ENCODE data around the gene ZACN.
A peak's percentile ranks its signal among the peaks of the same experiment; 100 is the strongest.

Gene ZACN

GRCh38 chr17:76063875-76064546, 15.0 kb upstream of the ZACN start:
- TF ChIP-seq, protein P1, sequence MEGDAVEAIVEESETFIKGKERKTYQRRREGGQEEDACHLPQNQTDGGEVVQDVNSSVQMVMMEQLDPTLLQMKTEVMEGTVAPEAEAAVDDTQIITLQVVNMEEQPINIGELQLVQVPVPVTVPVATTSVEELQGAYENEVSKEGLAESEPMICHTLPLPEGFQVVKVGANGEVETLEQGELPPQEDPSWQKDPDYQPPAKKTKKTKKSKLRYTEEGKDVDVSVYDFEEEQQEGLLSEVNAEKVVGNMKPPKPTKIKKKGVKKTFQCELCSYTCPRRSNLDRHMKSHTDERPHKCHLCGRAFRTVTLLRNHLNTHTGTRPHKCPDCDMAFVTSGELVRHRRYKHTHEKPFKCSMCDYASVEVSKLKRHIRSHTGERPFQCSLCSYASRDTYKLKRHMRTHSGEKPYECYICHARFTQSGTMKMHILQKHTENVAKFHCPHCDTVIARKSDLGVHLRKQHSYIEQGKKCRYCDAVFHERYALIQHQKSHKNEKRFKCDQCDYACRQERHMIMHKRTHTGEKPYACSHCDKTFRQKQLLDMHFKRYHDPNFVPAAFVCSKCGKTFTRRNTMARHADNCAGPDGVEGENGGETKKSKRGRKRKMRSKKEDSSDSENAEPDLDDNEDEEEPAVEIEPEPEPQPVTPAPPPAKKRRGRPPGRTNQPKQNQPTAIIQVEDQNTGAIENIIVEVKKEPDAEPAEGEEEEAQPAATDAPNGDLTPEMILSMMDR (conservative IDR thresholded peaks at IDR 0.05) = no peak
- H3K27ac ChIP-seq = no peak overlapping the region

- no peak overlapping the region for H3K27ac ChIP-seq
- TF ChIP-seq, protein P1 (conservative IDR thresholded peaks at IDR 0.05) = no peak
Observed at GRCh38 chr17:76065775-76066174, 13.2 kb upstream of the ZACN start.

GRCh38 chr17:76071531-76072147, 7.3 kb upstream of the ZACN start:
- TF ChIP-seq, protein P1 (conservative IDR thresholded peaks at IDR 0.05) = no peak
- peak overlapping the region; percentile 83 for H3K27ac ChIP-seq

- TF ChIP-seq, protein P1 (conservative IDR thresholded peaks at IDR 0.05) = no peak
- peak within 1 kb of the TSS; percentile 83 for H3K27ac ChIP-seq
Observed at GRCh38 chr17:76072148-76072858, 6.7 kb upstream of the ZACN start, which contains the start of gene SRP68. SRP68 (minus strand) TSS chr17:76072517; CDS start chr17:76072491, 26 bp downstream.

DNA sequence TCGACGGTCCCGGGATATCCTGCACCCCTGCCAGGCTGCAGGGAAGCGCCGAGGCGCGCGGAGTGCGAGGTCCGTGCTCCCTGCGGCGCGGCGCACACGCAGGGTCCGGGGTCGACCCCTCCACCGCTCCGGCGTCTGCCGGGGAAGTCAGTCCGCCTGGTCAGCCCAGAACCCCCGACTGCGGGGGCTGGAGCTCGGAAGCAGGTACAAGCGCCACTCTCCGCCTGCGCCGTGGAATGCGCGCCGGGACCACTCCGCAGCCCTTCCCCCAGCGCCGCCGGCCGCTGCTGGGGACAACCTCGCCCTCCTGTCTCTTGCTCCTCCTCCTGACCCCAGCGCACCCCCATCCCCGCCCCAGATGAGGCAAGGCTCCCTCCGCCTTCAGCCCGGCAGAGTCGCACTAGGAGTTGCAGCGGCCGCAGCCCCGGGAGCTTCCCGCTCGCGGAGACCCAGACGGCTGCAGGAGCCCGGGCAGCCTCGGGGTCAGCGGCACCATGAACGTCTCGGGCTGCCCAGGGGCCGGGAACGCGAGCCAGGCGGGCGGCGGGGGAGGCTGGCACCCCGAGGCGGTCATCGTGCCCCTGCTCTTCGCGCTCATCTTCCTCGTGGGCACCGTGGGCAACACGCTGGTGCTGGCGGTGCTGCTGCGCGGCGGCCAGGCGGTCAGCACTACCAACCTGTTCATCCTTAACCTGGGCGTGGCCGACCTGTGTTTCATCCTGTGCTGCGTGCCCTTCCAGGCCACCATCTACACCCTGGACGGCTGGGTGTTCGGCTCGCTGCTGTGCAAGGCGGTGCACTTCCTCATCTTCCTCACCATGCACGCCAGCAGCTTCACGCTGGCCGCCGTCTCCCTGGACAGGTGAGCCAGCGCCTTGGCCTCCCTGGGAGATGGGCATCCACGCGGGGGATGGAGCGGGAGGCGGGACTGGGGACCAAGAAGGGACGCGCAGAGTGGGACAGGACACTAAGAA, 4.3 kb upstream of the ZACN start, which contains the start of gene GALR2:
TSS of gene GALR2 (plus strand) at position 392 of the 974 bp plus-strand sequence. CDS start at position 495, 103 bp downstream.
- TF ChIP-seq, protein P1 (conservative IDR thresholded peaks at IDR 0.05) = no peak
- H3K27ac ChIP-seq = no peak within 1 kb of the TSS

GRCh38 chr17:76075364-76076145, 3.4 kb upstream of the ZACN start:
- TF ChIP-seq, protein P1 (conservative IDR thresholded peaks at IDR 0.05) = peak; percentile 37; the same call in 1 of the 2 replicates
- no peak overlapping the region for H3K27ac ChIP-seq

Measured in VCaP (cell line).